A673 (cell line): ENCODE results near the gene TBCD. TPM values are rescaled to one million over a fixed set of nuclear protein-coding genes. Genes with fewer than 3 reads are reported as not detected.

Source experiments
- BruUV-seq: library from RNA; stranded (reverse); fragments of 400-500 nt; replicated peaks from 2 replicates; lab custom pipeline; 2021; lab: Mats Ljungman, UMichigan
- CTCF ChIA-PET: fragments of 300-600 bp; sonication (Branson Sonifier 250); formaldehyde crosslinking; loops from one replicate; lab custom pipeline; 2022; ENCODE audit warnings: antibody characterized with exemption; lab: Charles Lee
- POLR2A ChIA-PET: fragments of 300-600 bp; sonication (Branson Sonifier 250); formaldehyde crosslinking; loops from one replicate; lab custom pipeline; 2022; ENCODE audit warnings: antibody characterized with exemption; ENCODE audit not compliant: low non-redundant PET; lab: Charles Lee
- DNase-seq: peaks from one replicate; pipeline ENCODE4 v3.0.0-alpha.2; 2015; ENCODE audit warnings: low spot score
- H3K27ac ChIP-seq: fragments of 200-600 bp; sonication (generic); 2 replicates; pipeline ENCODE4 v1.5.1; 2016; ENCODE audit warnings: mixed run types, low read depth, mild to moderate bottlenecking, mixed read lengths, antibody characterized with exemption, low read length; ENCODE audit not compliant: poor library complexity, severe bottlenecking
- H3K27me3 ChIP-seq: fragments of 200-600 bp; sonication (generic); replicated peaks from 2 replicates; pipeline ENCODE4 v1.6.1; 2017; ENCODE audit warnings: mixed run types, low read depth, mild to moderate bottlenecking, mixed read lengths, antibody characterized with exemption, low read length; ENCODE audit not compliant: insufficient read depth, poor library complexity
- H3K36me3 ChIP-seq: fragments of 200-600 bp; sonication (generic); 2 replicates; pipeline ENCODE4 v1.6.1; 2016; ENCODE audit warnings: mixed run types, mild to moderate bottlenecking, mixed read lengths, antibody characterized with exemption, low read length; ENCODE audit not compliant: insufficient read depth, poor library complexity, severe bottlenecking
- H3K4me1 ChIP-seq: fragments of 200-600 bp; sonication (generic); 2 replicates; pipeline ENCODE4 v1.6.1; 2017; ENCODE audit warnings: mixed run types, mild to moderate bottlenecking, mixed read lengths, antibody characterized with exemption, low read length; ENCODE audit not compliant: insufficient read depth, poor library complexity, severe bottlenecking
- H3K4me3 ChIP-seq: fragments of 200-600 bp; sonication (generic); 2 replicates; pipeline ENCODE4 v1.5.1; 2016; ENCODE audit warnings: low read depth, mixed run types, mild to moderate bottlenecking, mixed read lengths, low read length; ENCODE audit not compliant: poor library complexity, severe bottlenecking
- H3K9me3 ChIP-seq: fragments of 200-600 bp; sonication (generic); 2 replicates; pipeline ENCODE4 v1.6.1; 2016; ENCODE audit warnings: mixed run types, low read depth, mild to moderate bottlenecking, mixed read lengths, antibody characterized with exemption, low read length; ENCODE audit not compliant: poor library complexity, severe bottlenecking
- EZH2 ChIP-seq: fragments of 200-600 bp; sonication (generic); IDR thresholded peaks from 2 replicates; pipeline ENCODE4 v1.6.1; 2017; ENCODE audit warnings: borderline replicate concordance, low read depth, mild to moderate bottlenecking, mixed read lengths, antibody characterized with exemption, low read length; ENCODE audit not compliant: poor library complexity, severe bottlenecking
- intact Hi-C: fragments of 100-400 bp; cut with micrococcal nuclease; formaldehyde crosslinking; loops from one replicate; pipeline ENCODE4 v1.10.0; 2022; ENCODE audit not compliant: unreplicated experiment
- total RNA-seq: library from RNA; stranded (reverse); gene quantifications from 2 replicates; pipeline ENCODE4 v1.2.3, GENCODE V29; 2021
- TF ChIP-seq, protein P1 (sequence below): fragments of 300-800, 200-600 bp; sonication (generic); conservative IDR thresholded peaks from 2 replicates; pipeline ENCODE4 v1.5.1; 2017; ENCODE audit warnings: low read depth, mild to moderate bottlenecking, antibody characterized with exemption, low read length, moderate library complexity, mixed read lengths

The TBCD gene
- total RNA-seq, 1 experiment from 2014 or later, result 113 TPM

DNA sequence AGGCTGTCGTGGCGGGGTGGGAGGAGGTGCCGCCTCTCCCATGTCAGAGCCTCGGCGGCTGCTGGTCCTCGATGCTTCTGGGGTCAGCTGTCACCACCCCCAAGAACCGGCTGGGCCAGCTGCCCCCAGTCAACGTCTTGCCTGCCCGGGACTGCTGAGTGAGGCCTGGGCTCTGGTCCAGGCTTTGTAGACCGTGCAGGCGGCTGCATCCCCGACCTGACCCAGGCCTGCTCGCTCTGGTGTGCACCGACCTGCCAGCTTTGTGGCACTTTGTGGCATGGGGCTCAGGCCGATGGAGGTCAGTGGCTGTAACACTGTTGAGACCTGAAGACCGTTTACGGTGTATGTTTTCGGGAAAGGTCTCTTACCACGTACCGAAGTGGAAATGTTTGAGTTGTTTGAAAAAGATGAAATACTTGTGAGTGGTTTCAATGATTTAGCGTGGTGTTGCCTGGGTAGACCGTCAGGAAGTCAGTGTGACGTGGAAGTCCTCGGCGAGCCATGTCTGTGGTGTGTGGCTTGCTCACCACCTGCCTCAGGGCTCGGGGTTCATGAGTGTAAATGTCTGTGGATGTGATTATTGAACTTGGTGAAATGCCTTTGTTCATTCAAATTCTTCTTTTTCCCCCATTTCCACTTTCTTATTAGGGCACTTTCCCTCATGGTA, 141.2 kb downstream of the TBCD start:
- Histone ChIP-seq H3K36me3 (no peaks in the 10 kb centered on the region), H3K4me1 (peaks cover 10% of the 10 kb centered on the region), H3K9me3 (no peaks in the 10 kb centered on the region), H3K27me3 (no peaks in the 10 kb centered on the region), H3K4me3 (no peak overlapping the region), H3K27ac (no peak overlapping the region)
- ChIA-PET POLR2A (interaction anchor here (0.6 kb wide), 1 partner anchor 152 kb away, joined by 3 read pairs; no protein-coding TSS in a partner anchor), CTCF (no interaction called here)
- TF ChIP-seq EZH2, result no peak
- TF ChIP-seq, protein P1, sequence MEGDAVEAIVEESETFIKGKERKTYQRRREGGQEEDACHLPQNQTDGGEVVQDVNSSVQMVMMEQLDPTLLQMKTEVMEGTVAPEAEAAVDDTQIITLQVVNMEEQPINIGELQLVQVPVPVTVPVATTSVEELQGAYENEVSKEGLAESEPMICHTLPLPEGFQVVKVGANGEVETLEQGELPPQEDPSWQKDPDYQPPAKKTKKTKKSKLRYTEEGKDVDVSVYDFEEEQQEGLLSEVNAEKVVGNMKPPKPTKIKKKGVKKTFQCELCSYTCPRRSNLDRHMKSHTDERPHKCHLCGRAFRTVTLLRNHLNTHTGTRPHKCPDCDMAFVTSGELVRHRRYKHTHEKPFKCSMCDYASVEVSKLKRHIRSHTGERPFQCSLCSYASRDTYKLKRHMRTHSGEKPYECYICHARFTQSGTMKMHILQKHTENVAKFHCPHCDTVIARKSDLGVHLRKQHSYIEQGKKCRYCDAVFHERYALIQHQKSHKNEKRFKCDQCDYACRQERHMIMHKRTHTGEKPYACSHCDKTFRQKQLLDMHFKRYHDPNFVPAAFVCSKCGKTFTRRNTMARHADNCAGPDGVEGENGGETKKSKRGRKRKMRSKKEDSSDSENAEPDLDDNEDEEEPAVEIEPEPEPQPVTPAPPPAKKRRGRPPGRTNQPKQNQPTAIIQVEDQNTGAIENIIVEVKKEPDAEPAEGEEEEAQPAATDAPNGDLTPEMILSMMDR, result no peak
- no TSS peak for BruUV-seq
- intact Hi-C loops, result no loop called here
- no peak for DNase-seq

DNA sequence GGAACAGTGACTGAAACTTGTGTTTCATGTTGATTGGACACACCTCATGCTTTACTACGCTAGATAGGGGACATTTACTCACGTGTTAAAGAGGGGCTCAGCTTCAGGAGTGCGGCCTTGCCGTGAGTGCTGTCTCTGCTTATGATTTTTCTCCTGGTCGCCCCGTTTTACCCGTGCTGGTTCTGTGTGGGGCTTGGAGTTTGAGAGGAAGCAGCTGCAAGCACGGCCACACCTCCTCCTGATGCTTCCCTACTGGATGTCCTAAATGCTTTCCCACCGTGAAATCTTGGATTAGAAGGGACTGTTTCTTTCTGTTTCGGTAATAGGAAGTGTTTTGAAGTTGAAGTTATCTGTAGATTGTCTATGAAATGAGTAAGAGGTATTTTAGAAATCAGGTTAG, 141.9 kb downstream of the TBCD start:
- Histone ChIP-seq H3K27ac (no peak overlapping the region), H3K9me3 (no peaks in the 10 kb centered on the region), H3K36me3 (no peaks in the 10 kb centered on the region), H3K4me3 (peak overlapping the region; percentile 2), H3K27me3 (no peaks in the 10 kb centered on the region), H3K4me1 (peaks cover 10% of the 10 kb centered on the region)
- no TSS peak for BruUV-seq
- ChIA-PET CTCF (no interaction called here), POLR2A (no interaction called here)
- intact Hi-C loops, result no loop called here
- TF ChIP-seq, protein P1, result no peak
- TF ChIP-seq EZH2, result no peak
- DNase-seq, result peak; percentile 60

DNA sequence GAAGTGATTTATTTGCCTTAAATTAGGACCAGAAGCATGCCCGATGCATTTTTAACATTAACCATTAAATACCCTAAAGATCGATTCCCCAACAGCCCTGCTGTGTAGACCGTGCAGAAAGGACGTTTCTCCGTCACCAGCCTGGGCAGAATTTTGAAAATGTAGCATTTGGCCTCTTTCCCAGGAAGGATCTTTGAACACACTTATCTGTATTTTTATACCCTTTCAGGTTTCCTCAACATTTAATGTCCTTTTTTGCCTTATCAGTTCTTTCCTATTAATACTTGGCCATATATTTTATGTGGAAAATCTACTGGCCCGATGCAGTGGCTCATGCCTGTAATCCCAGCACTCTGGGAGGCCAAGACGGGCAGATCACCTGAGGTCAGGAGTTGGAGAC, 142.5 kb downstream of the TBCD start:
- TF ChIP-seq EZH2, result no peak
- TF ChIP-seq, protein P1, result no peak
- ChIA-PET POLR2A (no interaction called here), CTCF (no interaction called here)
- Histone ChIP-seq H3K4me3 (peak overlapping the region; percentile 2), H3K27me3 (no peaks in the 10 kb centered on the region), H3K36me3 (no peaks in the 10 kb centered on the region), H3K4me1 (peaks cover 10% of the 10 kb centered on the region), H3K9me3 (no peaks in the 10 kb centered on the region), H3K27ac (no peak overlapping the region)
- BruUV-seq, result no TSS peak
- intact Hi-C loops, result no loop called here
- no peak for DNase-seq
